Fibroblast of gingiva (primary cell): ENCODE data around the gene ALG13.
"Not testable (repeated sequence)": the region's sequence is repeated elsewhere in the genome, so short reads cannot be mapped to it uniquely, and the experiment has no call there.

ENCODE experiments used
- DNase-seq: peaks from one replicate; pipeline ENCODE4 v3.0.0-alpha.2; 2011; ENCODE audit warnings: low read depth

The ALG13 gene

GRCh38 chrX:111759686-111760085, 78.7 kb downstream of the ALG13 start:
- no peak for DNase-seq

GRCh38 chrX:111761578-111762135, 80.7 kb downstream of the ALG13 start:
- DNase-seq, result no peak

- no peak for DNase-seq
These were observed 97.6 kb downstream of the ALG13 start for GRCh38 chrX:111778591-111778990.

- DNase-seq, result no peak
These were observed 98.6 kb downstream of the ALG13 start for GRCh38 chrX:111779582-111779981.

GRCh38 chrX:111784667-111785066, 103.7 kb downstream of the ALG13 start:
- DNase-seq, result no peak

- not testable (repeated sequence) for DNase-seq
These were observed 109.1 kb downstream of the ALG13 start for GRCh38 chrX:111790054-111790453.
